ENCODE results near the gene CLSTN2.

Gene CLSTN2

DNA sequence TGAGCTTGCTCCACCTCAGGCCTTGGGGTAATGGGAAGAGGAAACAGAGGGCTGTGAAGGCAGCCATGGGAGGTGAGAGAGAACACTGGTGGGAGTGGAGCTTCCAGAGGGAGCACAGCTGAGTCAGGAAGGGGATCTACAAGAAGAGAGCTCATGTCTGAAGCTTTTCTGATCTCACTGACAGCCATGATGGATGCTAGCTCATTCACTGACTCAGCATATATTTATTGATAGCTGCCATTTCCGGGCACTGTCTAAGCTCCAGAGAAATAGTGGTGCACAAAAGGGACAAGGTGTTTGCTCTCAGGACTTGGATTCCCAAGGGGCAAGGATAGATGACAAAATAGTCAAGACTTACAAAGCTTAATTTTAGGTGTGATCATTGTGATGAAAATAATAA is 218.8 kb downstream of the CLSTN2 start:
- DNase-seq = no peak

DNA sequence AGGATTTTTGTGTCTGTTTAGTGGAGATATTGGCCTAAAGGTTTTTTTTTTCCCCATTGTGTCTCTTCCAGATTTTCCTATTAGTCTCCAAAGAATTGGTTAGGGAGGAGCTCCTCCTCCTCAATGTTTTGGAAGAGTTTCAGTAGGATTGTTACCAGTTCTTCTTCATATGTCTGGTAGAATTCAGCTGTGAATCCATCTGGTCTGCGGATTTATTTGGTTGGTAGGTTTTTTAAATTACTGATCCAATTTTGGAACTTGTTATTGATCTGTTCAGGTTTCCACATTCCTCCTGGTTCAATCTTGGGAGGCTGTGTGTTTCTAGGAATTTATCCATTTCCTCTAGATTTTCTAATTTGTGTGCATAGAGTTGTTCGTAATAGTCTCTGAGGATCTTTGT is 222.2 kb downstream of the CLSTN2 start:
- no peak for DNase-seq

DNA sequence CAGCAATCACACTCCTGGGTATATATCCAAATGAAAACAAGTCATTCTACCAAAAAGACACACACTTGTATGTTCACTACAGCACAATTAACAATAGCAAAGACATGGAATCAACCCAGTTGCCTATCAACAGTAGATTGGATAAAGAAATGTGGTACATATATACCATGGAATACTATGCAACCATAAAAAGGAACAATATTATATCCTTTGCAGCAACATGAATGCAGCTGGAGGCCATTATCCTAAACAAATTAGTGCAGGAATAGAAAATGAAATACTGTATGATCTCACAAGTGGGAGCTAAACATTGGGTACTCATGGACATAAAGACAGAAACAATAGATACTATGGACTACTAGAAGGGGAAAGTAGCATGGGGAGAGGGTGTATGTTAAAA is 224.7 kb downstream of the CLSTN2 start:
- no peak for DNase-seq

DNA sequence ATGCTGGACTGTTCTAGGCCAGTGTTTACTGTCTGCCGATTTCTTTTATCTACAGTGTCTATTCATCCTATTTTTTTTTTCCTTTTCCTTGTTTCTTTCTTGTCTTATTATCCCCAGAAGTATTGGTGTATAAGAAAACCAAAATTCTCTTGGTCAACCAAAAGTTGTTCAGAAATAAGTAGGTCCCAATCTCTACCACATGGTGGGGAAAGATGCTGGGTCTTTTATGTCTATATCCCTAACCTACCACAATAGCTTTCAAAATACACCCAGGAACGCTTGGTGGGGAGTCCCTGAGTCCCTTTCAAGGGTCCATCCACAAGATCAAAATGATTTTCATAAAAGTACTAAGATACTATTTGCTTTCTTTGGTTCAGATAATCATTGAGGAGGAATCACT is 225.6 kb downstream of the CLSTN2 start:
- DNase-seq = no peak

DNA sequence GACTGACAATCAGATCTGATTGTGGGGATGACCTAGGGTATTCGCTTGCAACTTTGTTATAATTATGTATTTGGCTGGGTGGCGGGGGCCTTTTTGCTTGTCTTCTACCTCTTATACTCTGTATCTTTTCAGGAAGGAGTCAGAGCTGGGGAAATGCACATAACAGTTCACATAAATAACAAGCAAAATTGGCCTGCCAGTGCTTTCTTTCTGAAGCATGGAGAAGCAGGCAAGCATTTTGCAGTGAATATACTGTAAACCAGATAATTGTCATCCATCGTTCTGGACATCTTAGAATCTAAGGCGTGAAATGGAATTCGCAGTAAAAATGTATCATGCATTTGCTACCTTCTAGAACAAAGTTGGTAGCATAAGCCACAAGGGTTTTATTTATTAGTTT is 227.6 kb downstream of the CLSTN2 start:
- DNase-seq = no peak

DNA sequence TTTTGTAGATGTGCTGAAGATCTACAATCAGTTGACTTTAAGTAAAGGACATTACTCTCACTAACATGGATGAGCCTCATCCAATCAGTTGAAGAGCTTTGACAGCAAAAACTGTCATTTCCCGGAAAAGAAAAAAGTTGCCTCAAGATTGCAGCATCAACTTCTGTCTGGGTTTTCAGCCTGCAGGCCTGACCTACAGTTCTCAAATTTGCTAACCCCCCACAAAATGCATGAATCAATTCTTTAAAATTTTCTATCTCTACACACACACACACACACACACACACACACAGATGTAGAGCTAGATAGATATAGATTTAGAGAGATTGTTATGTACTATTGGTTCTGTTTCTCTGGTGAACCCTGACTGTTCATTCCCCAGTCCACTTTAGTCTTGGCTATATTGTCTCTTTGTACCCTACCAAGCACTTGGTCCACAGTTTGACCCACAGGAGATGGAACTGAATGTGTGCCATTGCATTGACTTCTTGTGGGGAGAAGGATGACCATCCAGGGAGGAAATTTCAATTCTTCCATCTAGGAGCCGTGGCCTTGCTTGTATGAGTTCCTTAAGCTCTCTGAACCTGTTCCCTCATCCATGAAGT is 228.3 kb downstream of the CLSTN2 start:
- DNase-seq = no peak

DNA sequence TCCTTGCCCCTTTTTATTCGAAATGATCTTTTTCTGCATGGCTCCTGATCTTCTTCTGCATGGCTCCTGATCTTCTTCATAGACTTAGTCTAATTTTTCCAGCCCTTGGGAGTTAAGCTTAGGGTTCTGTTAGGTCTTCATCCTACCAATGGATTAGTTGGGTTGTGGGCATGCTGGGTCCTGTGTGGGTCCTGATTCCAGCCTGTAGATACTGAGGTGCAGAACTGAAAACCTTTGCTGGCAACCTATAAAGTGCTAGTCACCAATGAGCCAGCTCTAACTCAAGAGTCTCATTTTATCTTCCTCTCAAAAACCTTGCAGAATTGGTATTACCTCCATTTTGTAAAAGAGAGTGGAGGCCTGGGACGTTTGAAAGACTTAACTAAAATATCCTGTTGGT is 229.2 kb downstream of the CLSTN2 start:
- no peak for DNase-seq

DNA sequence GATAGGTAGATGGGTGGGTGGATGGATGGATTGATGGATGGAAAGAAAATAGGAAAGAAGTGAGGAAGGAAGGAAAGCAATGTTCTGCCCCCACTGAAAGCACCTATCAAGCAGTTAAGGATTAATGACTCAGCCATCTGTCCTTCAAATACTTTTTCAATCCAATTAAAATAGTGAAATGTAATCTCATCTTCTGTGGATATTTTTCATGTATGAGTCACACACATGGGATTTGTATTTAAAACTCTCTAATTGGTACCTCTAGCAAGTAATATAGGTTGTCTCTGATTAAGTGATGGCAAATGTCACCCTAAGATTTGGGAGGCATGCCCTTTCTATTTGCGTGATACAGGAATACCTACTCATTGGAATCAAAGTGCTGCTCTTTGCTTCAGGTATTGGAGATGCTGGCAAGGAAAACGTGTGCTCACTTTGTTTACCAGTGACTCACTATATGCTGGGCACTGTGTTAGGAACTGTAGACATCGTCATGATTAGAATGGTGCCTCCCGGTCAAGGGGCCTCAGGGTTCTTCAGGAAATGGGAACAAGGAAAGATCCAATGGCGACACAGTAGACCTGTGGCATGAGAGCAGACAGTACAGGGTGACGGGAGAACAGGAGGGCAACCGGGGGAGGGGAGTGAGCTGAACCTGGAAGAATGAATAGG is 230.1 kb downstream of the CLSTN2 start:
- DNase-seq = no peak

DNA sequence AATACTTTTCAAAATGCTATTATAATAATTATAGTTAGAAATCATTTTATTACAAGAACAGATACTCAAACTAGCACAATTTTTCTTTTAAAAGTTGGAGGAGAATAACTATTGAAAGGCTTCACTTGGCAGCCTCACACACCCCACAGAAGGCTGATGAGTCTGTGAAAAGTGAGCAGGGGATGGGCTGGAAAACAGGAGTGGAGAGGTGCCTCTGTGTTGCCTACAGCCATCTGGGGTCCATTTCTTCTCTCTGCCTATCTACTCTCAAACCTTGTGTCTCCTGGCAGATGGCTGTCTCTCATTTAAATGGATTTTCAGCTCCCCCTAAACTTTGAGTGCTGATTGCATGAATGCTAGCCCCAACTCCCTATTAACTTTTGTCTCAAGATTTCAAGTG is 230.8 kb downstream of the CLSTN2 start:
- no peak for DNase-seq

DNA sequence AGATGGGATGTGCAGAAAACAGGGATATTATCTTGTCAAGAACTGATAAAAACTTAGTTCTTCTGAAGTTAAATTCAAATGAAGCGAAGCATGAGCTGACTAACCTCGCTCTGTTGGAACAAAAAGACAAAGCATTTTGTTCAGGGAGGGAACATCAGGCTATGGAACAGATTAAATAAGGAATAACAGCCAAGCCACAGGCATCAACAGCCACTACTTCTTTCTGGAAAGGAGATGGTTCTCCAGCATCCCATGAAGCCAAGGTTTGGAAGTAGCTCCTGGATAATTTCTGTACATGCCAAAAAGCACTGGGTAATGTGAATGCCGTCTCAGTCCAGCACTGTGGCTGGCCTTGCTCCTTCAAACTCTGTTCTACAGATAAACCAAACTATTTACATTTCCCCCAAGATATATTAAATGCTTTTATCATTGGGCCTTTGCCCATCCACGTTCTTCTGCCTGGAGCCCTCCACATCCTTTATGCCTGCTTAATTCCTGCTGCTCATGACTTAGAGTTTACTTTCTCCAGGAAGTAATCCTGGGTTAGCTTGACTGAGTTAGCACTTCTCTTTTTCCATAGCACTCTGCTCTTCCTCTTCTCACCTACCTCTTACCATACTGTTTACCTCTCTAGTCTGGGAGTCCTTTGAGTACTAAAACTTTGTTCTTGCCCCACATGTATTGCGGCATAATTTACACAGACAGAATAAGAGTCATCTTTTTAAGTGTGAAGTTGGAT is 232.0 kb downstream of the CLSTN2 start:
- DNase-seq = no peak

DNA sequence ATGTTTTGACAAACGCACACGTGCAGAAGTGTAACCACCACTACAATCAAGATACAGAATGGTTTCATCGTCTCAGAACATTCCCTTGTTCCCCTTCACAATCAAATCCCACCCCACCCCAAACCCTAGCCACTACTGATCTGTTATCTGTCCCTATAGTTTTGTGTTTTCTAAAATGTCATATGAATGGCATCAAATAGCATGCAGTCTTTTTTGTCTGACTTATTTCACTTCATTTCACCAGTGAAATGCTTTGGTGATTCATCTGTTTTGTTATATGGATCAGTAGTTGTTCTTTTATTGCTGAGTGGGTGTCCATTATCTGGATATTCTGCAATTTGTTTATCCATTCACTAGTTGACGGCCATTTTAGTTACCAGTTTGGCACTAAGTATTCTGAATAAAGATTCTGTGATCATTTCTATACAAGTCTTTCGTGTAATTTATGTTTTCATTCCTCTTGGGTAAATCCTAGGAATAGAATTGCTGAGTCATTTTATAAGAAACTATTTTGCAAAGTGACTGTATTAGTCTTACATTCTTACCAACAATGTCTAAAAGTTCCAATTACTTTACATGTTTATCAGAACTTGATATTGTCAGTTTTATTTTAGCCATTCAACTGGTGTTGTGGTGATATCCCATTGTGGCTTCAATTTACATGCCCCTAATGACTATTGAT is 232.8 kb downstream of the CLSTN2 start:
- DNase-seq = no peak

DNA sequence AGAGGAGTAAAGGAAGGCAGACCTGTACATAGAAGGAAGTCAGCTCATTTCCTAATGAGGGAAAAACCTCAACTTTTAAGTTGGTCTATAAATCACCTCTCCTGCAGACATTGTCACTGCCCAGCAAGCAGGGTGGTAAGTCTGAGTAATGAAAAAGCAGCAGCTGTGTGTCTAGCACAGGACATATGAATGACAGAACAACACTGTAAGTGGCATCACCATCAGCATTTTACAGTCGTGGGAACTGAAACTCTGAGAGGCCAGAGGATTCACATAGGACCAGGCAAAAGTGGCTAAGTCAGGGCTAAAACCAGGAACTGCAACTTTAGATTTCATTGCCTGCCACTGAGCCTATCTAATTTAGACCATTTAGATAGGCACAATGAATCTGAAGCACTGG is 235.6 kb downstream of the CLSTN2 start:
- peak in 2 of 4 experiments; percentile 15 to 43 for DNase-seq

DNA sequence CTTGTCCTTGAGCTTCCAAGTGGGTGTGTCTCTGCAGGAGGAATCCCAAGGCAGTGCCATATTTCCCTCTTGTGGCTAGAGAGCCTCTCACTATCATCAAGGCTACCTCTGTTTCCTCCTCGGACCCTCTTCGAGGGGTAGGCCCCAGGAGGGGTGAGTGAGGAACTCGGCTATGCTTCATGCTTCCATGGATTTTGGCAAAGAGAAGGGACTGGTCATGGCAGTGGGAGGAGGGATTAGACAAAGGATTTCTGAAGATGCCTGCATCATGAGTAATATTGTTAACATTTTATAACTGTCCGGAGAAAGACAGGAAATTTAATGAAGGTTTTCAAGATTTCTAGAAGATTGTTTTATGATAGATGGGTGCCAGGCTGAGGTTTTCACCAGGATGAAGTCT is 241.5 kb downstream of the CLSTN2 start:
- no peak for DNase-seq

DNA sequence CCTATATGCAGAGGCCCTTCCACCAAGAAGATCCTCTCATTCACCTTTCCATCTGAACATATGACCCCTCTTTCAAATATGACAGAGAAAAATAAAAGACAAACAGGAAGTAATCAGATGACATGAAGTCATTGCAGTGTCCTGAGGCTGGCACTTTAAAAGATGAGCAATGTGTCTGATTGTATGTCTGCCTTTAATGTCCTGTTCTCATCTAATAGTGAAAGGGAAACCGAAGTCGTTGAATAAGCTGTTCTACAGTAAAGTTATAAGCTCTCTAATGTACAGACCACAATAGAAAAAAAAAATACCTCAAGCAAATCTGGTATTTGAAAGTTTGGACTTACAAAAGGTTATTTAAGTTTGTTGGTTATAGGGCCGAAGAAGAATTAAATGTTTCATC is 243.0 kb downstream of the CLSTN2 start:
- no peak for DNase-seq

DNA sequence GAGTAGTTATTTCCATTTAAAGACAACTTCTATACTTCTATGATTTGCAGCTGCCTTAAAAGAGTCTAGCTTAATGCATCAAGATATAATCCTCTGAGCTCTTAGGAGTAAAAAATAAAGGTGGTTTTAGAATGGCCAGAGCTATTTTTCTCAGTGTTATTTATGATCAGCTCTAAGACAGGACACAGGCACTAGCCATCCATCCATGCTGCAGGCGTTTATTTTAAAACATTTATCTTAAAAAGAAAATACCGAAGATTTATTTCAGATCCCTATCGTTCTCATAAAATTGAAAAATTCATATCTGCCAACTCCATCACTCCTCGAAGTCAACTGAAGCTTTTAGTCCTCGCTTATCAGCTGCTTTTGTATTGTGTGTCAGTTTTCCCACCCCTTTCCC is 243.5 kb downstream of the CLSTN2 start:
- DNase-seq = no peak

DNA sequence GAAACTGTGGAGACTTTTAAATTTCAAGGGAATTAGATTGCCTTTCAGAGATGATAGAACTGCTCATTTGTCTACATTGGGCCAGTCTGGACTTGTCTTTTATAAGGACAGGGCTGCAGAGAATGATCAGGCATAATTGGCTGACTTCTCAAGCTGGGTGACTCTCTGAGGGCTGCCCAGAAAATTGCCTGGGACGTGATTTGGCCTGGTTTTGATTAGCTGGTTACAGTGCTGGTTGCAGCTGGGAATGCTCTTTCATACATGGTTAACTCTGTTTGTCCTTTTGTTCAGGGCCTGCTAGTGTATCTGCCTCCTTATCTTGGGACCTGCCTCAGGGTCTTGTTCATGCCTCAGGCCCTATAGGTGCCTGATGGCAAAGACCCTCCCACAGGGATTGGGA is 245.6 kb downstream of the CLSTN2 start:
- DNase-seq = no peak

DNA sequence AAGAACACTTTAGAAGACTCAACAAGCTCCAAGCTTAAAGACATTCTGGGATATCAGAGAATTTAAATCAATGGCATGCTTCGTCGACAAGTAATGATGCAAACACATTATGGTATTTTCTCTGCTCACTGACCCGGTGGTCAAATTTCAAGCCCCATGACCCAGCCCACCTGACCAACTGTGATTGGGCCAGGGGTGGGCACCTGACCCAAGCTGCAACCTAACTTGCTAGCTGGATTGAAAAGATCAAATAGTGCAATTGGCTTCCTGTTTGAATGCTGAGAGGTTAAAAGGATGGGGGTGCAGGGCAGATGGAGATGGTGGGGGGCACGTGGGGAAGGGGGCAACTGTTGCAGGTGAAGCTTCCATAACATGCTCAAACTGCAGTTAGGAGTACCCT is 250.4 kb downstream of the CLSTN2 start:
- no peak for DNase-seq

DNA sequence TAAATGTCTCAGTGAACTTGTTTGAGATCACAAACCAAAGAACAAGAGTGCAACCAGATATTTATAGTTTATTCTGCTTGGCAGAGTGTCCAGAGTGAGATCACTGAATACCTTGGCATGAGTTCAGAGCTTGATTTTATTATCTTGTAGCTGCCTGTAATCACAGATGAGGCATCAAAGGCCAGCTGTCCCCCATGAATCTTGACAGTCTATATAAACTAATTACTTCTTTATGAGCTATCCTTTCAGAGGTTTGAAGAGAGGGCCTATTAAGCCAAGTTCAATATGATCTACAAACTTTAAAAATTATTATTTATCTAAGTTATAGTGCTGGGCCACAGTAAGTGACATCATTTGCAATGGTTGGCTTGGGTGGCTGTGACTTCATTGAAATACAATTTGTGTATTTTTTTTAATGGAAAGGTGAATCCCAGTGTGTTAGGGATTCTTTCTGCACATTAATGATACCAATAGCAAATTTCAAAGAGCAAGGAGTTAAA is 251.5 kb downstream of the CLSTN2 start:
- no peak for DNase-seq

DNA sequence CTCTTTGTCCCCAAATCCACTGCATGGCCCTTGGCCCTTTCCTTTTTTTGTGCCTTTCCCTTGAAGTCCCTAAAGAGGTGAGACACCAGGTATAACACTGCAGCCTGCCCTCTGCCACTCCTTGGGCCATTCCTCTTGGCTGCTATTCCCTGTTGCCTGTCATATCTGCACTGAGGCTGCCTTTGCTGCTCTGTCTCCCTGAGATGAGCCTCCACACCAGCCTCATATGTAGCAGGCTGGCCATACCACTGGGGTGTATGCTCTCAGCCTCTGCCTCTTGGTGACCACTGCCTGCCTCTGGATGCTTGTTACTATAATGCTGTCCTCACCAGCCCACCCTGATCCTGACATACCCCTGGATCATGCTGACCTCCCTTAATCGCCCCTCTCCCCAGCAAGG is 252.0 kb downstream of the CLSTN2 start:
- DNase-seq = no peak

DNA sequence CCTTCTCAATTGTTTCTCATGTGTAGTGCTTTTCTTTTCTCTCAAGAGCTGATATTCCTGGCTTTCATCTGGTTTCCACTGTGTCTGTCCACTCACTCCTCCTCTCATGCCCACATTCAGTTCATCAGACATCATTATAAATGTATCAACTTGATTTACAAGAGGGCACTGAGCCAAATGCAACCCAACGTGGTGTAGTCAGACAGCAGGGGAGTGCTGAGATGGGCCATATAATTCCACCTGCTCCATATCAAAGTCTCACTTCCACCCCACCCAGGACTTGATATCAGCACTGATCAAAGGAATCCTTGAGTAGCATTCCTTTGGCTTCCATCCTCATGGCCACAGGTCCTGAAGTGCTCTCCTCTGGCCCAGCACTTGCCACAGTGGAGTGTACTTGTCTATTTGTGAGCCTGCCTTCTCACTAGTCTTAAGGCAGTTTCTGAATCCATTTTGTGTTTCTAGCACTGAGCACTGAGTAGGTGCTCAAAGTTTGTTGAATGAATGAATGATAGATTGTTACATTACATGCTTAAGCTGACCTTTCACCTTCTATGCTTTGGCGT is 252.8 kb downstream of the CLSTN2 start:
- no peak for DNase-seq

DNA sequence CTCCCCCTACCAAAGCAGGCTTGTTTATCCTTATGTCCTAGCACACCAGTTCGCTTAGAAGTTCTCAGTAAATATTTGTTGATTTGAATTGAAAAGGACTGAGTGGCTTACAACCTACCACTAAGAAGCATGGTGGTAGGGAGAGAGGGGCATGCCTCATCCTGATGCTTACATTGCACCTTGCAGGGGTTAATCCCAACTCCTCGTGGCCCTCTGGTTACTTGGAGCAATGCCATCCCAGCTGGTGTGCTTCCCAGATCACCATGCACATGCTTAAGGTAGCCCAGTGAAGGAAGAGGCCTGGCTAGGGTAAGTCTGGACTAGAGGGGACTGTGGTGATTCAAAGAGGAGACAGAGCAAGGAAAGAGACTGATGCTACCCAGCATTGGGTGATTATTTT is 253.3 kb downstream of the CLSTN2 start:
- DNase-seq = no peak

DNA sequence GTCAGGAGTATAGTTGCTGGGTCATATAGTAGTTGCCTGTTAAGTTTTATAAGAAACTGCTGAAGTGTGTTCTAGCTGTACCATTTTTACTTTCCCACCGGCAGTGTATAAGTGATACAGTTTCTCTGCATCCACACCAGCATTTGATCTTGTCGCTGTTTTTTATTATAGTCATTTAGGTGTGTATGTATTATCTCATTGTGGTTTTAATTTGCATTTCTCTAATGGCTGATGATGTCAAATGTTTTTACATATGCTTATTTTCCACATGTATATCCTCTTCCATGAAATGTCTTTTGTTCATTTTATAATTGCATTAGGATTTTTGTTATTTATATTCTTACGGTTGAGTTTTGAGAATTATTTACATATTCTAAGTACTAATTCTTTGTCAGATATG is 254.3 kb downstream of the CLSTN2 start:
- DNase-seq = no peak

DNA sequence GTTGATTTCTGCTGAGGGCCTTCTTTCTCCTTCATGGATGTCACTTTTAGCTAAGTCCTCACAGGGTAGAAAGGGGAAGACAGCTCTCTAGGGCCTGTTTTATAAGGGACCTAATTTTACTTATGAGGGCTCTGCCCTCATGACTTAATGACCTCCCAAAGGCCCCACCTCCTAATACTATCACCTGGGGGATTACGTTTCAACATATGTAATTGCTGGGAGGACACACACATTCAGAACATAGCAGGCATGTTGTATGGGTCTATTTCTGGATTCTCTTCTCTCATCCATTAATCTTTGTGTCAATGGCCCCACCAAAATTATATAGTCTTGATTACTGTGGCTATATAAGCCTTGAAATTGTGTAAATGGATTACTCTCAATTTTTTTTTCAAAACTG is 255.0 kb downstream of the CLSTN2 start:
- no peak for DNase-seq
